GM21619 (cell line): Measurements from ENCODE around the gene CPNE6.
A peak's percentile ranks its signal among the peaks of the same experiment; 100 is the strongest.

Experiments
- ATAC-seq: cut with Tn5 transposase; IDR thresholded peaks from one replicate; pipeline ENCODE4 v1.9.1; 2021; ENCODE audit not compliant: unreplicated experiment

The CPNE6 gene

DNA sequence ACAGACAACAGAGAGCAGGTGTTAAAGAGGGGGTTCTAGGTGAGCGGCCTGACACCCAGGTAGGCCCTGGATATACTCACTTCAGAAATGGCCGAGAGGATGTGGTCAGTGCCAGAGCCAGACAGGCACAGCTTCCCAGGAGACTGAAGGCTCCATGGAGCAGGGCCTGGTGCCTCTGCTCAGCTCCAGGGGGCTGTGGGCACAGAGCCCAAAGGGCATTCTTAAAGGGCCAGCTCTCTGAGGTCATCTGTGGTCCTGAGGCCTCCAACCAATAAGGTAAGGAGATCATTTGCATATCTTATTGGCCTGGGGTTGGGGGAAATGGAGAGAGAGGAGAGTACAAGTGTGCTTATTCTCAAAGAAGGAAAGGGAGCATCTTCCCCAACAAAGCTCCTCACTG lies 13.1 kb downstream of the CPNE6 start:
- ATAC-seq: no peak

DNA sequence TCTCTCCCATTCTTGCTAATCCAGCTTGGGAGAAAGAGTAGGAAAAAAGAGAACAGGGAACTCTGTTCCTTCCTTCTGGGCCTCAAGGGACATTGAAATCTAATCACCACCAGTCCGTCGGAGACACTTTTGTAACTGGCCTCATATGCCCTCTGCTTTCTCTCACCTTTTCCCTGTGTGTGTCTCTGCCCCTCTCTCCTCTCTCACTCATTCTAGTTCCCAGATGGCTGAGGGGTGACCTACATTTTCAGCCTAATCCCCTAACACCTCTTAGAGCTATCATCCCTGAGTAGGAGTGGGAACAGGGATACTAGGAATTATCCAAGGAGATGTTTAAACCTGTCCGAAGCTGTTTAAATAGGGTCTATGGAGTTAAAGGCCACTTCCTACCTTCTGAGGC lies 13.9 kb downstream of the CPNE6 start:
- no peak for ATAC-seq

DNA sequence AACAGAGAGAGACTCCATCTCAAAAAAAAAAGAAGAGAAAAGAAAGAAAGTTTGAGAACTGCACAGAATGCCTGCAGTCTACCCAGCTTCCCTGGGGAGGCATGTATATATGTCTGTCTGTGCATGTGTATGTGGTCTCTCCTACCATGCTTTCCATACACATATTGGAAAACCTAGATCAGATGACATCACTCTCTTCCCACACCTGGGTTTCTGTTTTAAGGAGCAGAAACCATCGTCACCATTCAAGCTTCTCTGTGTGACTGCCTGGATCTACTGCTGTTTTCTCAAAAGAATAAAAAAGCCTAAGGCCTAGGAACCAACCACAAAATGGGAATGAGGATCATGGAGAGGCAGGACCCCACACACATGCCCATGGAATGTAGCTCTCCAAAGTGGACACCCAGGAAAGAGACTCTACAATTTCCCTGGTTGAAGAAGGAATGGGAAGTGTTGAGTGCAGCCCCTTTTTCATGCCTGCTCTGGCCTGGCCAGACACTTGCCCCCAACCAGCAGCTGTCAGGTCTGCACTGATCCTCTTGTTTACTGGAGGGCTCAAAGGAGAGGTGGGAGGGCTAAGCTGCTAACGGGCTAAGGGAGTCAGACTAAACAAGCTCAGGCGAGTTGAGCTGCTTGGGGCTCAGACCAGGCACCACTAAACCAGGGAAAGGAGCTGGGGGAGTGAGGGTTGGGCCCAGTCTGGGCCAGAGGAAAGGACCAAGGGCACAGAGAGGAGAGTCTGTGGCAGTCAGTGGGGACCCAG lies 15.0 kb downstream of the CPNE6 start:
- no peak for ATAC-seq

DNA sequence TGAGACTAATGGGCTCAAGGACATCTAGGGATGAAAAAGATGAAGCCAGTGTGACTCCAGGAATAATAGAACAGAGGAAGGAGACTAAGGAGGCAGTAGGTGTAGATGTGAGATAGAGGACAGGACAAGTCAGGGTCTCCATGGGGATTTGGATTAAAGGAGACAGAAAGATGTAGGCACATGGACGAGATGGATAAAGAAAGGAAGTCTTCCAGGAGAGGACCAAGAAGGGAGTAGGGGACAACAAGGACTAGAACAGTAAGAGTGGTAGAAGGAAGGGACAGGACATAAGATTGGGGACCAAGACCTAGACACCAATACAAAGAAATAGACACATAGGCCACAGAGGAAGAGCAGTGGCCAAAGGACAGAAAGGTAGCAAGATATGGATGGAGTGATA lies 15.6 kb downstream of the CPNE6 start:
- no peak for ATAC-seq

DNA sequence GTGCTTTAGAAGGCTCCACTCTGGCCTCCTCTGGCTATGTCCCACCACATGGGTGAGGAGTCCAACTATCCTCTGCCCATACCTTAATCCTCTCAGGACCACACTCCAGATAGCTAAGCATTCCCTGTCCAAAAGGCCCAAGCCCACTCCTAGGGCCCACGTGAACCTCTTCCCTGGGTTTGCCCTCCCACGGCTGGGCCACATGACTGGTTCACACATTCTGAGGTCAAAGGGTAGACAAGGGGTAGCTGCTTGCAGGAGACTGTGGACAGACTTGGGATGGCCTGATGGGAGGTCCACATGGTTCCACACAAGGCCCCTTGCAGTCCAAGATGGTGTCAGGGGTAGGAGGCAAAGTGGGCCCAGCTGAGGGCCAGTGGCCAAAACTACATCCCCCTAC lies 16.7 kb downstream of the CPNE6 start:
- no peak for ATAC-seq

DNA sequence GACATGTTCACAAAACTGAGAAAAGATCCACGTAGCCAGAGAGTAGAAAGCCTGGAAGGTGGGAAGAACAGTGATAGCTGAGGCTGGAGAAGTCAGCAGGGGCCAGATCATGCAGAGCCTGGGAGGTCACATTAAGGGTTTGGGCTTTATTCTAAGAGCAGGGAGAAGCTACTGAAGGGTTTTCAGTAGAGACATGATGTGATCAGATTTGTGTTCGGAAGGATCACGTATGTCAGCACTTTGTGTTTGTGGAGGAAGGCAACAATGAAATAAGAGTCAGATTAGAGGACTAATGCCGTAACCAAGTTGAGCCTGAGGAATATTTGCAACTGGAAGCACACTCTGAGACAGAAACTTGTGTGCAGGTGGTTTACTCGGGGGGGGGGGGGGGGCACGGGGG lies 18.5 kb downstream of the CPNE6 start:
- no peak for ATAC-seq

DNA sequence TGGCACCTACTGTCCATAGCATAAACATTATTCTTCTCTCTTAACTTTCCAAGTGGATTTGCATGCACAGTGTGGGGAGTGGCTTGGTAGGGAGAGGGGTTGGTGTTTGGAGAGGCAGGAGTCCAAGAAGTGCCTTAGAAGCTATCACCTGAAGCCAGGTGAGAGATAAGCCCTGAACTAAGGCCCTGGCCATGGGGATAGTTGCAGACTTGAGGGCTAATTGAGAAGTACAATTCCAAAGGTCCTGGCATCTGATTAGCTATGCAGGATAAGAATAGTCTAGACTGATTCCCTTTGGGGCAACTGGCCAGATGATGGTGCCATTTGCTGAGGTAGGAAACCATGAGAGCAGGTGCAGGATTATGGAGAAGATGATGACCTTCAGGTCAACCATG lies 20.7 kb downstream of the CPNE6 start:
- ATAC-seq: no peak

DNA sequence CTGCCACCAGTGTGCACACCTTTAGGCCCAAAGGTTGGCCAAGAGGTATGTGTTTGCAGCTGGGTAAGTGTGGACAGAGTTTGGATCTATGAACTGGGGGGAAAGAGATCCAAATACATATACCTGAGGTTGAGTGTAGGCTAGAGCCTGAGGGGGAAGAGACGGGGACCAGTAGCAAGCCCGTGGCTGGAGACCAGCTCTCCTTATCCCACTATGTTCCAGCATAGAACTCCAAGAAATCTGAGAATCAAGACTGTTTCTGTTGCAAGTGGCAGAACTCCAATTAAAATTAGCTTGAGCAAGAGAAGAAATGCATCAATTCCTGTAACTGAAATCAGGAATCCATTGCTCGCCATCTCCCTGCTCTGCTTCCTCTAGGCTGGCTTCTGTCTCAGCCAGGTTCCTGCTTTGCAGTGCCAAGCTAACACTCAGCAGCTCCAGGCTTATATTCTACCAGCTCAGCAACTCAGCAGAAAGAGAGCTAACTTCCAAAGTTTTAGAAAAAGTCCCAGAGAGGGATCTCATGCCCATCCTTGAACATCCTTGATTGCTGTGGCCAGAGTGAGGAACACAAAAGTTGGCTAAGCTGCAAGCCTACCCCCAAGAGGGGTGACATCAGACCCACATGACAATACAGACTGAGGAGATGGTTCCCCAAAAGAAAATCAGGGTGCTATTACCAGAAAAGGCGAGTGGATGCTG lies 21.3 kb downstream of the CPNE6 start:
- ATAC-seq: no peak

DNA sequence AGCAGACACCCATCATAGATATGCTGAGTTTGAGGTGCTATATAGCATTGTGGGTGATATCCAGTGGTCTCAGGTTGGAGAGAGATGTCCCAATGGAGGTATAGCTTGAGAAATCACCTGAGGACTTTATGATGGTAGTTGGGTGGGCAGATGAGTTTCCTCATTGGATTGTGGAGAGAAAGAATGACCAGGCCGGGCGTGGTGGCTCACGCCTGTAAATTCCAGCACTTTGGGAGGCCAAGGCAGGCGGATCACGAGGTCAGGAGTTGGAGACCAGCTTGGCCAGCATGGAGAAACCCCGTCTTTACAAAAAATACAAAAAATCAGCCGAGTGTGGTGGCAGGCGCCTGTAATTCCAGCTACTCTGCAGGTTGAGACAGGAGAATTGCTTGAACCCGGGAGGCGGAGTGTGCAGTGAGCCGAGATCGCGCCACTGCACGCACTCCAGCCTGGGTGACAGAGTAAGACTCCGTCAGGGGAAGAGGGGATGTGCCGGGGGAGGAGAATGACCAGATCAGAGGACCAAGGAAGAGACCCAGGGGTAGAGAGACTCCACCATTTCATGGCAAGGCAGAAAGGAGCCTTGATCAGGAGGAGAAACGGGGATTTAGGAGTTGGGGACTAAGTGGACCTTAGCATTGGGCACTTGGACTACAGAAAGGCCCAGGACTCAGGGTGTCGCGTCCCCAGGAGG lies 22.0 kb downstream of the CPNE6 start:
- no peak for ATAC-seq

DNA sequence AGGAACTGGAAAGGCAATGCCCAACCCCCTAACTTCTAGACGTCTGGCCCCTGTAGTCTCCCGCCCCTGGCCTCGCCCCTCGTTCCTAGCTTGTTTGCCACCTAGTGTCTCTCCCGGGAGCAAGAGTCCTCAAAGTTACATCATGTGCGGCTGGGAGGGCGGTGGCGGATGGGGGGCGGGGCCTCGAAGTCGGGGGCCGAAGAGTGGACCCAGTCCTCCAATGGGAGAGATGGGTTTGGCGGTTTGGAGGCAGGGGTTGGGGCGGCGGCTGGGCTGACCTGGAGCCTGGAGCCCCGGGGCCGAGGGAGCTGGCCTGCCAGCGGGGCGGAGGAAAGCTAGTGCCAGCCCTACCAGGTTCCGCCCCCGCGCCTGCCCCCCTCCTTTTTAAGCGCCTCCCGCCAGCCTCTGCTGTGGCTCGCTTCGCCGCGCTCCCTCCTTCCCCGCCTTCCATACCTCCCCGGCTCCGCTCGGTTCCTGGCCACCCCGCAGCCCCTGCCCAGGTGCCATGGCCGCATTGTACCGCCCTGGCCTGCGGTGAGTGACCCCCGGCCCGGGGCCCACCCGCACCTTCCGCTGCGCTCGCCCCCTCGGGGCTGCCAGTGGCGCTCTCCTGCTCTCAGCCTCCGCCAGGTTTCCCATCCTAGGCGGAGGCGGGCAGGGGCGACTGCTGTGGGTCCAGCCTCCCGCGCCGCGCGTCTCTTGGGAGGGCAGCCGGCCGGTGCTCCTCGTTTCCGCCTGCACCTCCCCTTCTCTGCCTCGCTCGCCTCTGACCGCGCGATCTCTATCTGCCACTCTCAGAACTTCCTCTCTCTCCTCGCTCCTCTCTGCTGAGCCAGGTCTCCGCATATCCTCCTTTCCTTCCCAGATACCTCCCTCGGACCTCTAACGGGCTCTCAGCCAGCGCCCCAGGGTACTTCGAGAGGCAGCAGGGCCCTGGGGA lies 22.8 kb downstream of the CPNE6 start, which contains the start of gene PCK2:
TSS of gene PCK2 (plus strand) at position 411 of the 940 bp plus-strand sequence. CDS start at position 506, 95 bp downstream.
- peak; percentile 48 for ATAC-seq

DNA sequence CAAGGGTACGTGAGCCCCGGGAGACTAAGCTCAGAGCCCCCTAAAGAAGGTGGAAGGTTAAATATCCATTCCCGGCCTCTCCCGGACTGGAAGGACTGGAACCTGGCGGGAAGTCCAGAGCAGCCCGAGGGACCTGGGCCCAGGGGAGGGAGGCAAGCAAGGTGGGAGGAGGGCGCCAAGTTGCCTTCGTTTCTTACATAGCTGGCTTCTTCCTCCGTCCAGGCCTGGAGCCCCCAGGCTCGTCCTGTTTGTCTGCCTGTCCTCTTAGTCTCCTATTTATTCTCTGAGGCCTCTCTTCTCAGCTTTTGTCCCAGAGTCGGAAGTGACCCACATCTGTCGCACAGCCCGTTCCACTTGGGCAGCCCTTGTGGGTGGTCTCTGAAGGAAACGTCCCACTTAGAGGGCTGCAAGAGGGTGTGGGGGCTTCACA lies 23.5 kb downstream of the CPNE6 start:
- no peak for ATAC-seq

DNA sequence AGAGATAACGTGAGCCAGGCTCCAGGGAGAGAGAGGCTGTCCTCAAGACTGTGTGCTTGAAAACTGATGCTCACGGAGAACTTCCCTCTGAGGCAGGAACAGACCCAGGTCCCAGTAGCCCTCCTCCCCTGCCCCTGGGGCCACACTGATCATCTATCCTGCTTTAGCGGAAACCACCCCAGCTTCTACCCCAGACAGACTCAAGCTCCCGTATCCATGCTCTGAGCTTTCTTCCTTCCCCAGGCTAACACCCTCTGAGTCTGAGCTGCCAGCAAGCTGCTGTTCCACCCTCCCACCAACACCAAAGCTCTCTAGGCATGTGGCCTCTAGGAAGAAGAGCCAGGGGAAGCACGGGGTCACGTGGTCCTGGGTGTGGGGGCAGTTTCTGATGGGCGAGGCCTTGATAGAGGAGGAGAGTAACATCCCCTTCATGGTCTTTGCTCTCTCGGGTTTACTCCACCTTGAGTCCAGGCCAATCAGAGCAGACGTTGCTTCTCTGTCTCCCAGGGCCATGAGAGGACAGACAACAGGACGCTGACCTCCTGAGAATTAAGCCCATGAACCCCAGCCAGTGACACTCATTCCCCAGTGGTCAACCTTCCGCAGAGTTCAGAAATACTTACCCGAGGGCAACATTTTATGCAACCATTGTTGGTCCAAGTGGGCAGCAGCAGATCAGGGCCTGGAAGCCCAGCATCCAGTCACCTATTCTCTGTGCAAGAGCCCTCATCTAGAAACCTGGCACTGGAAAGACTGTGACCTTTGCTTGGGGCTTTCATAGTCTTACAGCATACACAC lies 24.1 kb downstream of the CPNE6 start:
- ATAC-seq: peak; percentile 55

DNA sequence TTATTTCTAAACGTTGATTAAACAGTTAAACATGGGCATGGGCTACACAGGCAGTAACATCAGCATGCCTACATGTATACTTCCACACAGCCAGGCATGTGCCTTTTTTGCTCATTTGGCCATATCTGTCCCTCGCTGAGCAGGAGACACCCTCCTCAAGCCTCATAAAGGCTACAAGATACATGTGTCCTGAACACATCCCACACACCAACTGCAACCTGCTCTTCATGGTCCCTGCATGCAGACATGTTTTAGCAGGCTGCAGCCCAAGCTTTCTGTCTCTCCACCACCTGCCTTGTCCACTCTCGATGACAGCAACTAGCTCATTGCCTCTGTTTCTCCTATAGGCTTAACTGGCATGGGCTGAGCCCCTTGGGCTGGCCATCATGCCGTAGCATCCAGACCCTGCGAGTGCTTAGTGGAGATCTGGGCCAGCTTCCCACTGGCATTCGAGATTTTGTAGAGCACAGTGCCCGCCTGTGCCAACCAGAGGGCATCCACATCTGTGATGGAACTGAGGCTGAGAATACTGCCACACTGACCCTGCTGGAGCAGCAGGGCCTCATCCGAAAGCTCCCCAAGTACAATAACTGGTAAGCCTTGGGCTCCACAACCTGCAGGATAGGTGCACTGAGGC lies 25.3 kb downstream of the CPNE6 start:
- ATAC-seq: no peak

DNA sequence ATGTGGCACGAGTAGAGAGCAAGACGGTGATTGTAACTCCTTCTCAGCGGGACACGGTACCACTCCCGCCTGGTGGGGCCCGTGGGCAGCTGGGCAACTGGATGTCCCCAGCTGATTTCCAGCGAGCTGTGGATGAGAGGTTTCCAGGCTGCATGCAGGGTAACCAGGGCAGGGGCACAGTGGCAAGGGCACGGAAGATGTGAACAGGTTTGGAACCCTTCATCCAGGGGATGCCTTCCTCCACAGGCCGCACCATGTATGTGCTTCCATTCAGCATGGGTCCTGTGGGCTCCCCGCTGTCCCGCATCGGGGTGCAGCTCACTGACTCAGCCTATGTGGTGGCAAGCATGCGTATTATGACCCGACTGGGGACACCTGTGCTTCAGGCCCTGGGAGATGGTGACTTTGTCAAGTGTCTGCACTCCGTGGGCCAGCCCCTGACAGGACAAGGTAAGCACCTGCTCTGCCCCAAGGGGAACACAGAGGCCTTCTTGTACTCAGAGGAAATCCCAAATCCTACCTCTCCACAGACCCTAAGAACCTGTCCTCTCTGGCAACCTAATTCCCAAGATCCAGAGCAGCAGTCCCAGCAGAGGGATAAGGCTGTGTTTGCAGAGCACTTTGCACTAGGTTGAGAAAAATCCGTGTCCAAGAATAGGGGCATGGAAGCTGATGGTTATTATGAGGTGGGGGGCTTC lies 27.0 kb downstream of the CPNE6 start:
- ATAC-seq: no peak

DNA sequence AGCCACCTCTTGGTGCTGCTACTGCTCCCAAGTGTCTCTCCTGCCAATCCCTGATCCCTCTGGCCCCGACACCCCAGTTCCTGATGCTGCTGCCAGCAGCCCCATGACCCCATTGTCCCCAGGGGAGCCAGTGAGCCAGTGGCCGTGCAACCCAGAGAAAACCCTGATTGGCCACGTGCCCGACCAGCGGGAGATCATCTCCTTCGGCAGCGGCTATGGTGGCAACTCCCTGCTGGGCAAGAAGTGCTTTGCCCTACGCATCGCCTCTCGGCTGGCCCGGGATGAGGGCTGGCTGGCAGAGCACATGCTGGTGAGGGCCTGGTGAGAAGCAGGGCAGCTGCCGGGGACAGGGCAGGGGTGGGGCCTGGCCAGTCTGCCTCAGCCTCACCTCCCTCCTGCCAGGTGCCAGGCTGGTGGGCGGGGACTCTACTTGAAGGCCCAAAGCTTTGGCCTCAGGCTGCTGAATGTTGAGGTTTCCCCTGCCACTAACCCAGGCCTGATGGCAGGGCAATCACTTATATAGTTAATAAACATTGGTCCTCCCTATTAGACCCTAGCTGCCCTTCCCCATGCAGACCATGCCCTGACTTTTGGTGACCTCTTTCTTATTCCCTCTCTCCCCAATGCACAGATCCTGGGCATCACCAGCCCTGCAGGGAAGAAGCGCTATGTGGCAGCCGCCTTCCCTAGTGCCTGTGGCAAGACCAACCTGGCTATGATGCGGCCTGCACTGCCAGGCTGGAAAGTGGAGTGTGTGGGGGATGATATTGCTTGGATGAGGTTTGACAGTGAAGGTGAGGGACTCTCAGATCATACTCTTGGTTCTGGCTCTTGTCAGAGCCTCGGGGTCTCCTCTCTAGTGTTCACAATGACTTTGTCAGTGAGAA lies 27.8 kb downstream of the CPNE6 start:
- ATAC-seq: no peak

DNA sequence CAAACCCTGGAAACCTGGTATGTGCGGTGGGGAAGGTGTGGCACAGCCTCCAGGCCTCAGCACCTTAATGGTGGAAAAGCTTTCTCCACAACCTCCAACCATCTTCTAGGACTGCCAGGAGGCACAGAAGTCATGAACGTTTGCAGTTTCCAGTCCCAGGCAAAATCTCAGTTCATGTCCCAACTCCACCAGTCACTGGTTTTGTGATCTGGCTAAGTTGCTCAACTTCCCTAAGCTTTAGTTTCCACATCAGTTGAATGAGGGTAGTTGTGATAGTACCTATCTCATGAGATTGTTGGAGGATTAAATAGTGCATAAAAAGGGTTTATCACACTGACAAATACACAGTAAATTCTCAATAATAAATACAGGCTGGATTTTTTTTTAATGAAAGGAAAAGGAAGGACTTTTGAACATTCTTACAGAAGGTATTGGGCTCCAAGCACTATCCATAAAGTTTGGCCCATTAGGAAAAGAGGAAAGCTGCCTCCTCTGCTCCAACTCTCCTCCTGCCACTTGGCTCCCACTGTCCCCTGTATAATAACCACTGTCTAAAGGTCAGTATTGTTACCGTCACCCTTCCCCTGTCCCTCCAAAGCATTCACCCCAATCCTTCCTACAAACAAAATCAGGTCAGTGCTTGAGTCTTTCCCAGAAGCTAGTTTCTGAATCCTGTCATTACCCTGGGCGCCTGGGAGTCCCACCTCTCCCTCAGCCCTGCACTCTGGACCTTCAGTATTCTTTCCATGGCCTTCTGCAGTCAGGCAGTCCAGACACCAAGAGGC lies 29.0 kb downstream of the CPNE6 start:
- no peak for ATAC-seq

DNA sequence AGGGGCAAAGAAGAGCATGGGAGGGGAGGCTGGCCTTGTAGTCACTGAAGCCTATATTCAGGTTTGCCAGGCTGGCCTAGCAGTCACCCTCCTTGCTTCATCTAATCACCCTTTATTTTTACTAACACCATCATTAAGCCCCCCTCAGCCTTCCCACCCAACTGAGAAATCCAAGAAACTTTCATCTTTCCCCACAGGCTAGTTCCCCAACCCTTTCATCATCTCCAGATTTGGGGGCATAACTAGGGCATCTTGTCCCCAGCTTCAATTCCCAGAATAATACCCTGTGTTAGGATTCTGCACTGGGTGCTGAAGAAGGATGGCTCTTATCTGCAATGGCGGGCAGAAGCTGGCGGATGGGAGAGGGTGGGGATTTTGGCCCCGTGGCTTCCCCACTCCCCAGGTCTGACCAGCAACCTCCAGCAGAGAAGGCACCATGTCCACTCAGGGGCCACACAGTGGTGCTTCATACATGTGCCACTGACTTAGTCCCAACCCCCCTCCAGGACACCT lies 29.7 kb downstream of the CPNE6 start:
- ATAC-seq: no peak
